ENCODE results near the gene ITM2C.

ITM2C gene

DNA sequence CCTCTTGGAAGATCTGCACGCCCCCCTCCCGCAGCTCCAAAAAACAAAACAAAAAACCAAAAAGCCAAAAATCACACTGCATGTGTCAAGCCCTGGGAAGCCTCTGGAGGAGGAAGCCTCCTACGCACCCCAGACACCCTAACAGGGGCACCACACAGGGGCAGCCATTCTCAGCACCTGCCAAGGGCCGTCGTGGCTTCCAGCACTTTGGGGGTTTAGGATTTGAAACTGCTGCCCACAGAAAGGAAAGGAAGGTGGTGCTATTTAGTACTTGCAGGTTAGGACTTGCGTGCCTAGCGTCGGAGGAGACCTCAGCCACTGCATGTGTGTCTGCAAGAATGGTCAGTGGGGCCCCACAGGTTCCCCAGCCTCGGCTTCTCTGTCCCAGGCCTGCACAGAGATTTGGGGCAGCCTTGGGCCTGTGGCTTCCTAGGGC lies 60.7 kb downstream of the ITM2C start:
- TF ChIP-seq, protein P1, sequence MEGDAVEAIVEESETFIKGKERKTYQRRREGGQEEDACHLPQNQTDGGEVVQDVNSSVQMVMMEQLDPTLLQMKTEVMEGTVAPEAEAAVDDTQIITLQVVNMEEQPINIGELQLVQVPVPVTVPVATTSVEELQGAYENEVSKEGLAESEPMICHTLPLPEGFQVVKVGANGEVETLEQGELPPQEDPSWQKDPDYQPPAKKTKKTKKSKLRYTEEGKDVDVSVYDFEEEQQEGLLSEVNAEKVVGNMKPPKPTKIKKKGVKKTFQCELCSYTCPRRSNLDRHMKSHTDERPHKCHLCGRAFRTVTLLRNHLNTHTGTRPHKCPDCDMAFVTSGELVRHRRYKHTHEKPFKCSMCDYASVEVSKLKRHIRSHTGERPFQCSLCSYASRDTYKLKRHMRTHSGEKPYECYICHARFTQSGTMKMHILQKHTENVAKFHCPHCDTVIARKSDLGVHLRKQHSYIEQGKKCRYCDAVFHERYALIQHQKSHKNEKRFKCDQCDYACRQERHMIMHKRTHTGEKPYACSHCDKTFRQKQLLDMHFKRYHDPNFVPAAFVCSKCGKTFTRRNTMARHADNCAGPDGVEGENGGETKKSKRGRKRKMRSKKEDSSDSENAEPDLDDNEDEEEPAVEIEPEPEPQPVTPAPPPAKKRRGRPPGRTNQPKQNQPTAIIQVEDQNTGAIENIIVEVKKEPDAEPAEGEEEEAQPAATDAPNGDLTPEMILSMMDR (IDR thresholded peaks at IDR 0.05; ENCODE audit: low read depth, low read length): no peak
- DNase-seq (ENCODE audit: low read depth in 2 of 2): no peak
- no peak overlapping the region for H3K4me3 ChIP-seq (replicated peaks in 1 of 2; ENCODE audit: low read depth in 2 of 2, low read length in 2 of 2)

DNA sequence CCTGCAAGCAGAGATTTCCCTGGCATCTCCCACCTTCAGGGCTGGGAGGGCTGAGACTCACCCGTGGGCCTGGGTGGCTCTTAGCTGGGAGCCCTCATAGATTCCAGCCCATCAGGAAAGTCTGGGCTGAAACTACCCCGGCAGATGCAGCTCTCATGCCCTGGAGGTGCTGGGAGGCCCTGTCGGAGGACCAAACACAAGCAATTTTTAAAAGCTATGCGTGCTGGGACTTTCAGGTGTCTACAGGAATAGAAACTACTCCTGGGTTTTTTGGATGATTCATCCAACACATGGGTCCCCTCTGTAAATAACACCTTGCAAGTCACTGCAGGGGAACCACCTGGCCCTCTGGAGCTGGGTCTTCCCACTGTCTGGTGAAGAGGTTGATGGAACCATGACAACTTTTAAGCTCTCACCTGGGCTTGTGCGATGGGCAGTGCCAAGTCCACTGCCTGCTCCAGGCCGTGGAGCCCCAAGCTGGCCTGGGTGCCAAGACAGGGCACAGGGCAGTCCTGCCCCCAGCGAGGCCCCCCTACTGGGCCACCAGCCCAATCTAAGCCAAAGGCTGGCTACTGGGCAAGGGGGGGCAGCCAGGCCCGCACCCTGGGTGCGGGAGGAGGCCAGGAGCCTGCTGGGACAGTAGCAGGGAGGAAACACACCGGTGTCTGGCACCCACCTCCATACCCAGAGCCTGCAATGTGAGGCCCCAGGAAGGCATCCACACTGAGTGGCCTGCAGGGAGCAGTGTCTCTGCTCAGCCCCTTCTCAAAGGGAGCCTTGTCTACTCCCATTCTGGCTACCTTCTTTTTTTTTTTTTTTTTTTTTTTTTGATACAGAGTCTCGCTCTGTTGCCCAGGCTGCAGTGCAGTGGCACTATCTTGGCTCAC lies 61.4 kb downstream of the ITM2C start:
- no peak for DNase-seq (ENCODE audit: low read depth in 2 of 2)
- H3K4me3 ChIP-seq (replicated peaks in 1 of 2; ENCODE audit: low read depth in 2 of 2, low read length in 2 of 2): no peak overlapping the region
- TF ChIP-seq, protein P1 (IDR thresholded peaks at IDR 0.05; ENCODE audit: low read depth, low read length): no peak

DNA sequence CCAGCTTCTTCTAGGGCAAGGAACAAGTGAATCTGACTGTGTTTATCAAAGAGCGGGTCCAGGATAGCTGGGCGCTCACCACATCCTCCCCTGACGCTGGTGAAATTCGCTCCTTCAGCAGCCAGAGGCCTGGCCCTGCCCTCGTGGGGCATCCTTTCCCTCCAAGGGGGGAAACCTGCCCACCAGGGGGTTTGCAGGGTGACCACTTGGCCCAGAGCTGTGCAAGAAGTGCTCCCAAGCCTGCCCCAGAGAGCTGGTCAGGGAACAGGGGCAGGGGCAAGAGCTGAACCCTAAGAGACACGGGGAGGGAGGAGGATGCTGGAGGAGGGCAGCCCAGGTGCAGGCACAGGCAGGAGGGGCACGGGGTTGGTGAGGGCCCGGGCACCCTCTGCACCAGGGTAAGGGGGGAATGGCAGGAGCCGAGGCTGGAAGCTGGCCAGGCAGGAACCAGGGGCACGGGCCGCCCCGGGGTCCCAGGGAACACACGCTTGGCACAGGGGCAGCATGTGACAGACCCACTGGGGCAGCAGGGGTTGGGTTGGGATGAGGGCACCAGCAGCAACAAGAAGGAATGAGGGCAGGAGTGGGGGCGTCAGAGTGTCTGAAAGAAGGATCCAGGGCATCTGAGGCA lies 63.1 kb downstream of the ITM2C start:
- no peak overlapping the region for H3K4me3 ChIP-seq (replicated peaks in 1 of 2; ENCODE audit: low read depth in 2 of 2, low read length in 2 of 2)
- TF ChIP-seq, protein P1 (IDR thresholded peaks at IDR 0.05; ENCODE audit: low read depth, low read length): no peak
- no peak for DNase-seq (ENCODE audit: low read depth in 2 of 2)

Measured in cardiac fibroblast (primary cell).